Loucy (cell line): Measurements from ENCODE around the gene ITGB1.

ENCODE experiments used
- H2AFZ ChIP-seq: fragments of 200-600 bp; sonication (generic); 2 replicates; pipeline ENCODE4 v1.6.0; 2016; ENCODE audit warnings: antibody characterized with exemption, mild to moderate bottlenecking, low read length, moderate library complexity
- H3F3A ChIP-seq: fragments of 200-600 bp; 2 replicates; pipeline ENCODE4 v1.6.0; 2016; ENCODE audit warnings: antibody characterized with exemption, low read depth, mild to moderate bottlenecking
- H3K27me3 ChIP-seq: fragments of 200-600 bp; sonication (generic); 2 replicates; pipeline ENCODE4 v1.6.1; 2014; ENCODE audit warnings: low read length, mild to moderate bottlenecking; ENCODE audit not compliant: insufficient read depth, poor library complexity, severe bottlenecking
- H3K36me3 ChIP-seq: fragments of 200-600 bp; sonication (generic); 2 replicates; pipeline ENCODE4 v1.6.1; 2016; ENCODE audit warnings: low read length; ENCODE audit not compliant: insufficient read depth
- H3K4me1 ChIP-seq: fragments of 200-600 bp; sonication (generic); 2 replicates; pipeline ENCODE4 v1.5.1; 2014; ENCODE audit warnings: low read length, mild to moderate bottlenecking; ENCODE audit not compliant: insufficient read depth, poor library complexity, severe bottlenecking
- H3K4me2 ChIP-seq: fragments of 200-600 bp; sonication (generic); 2 replicates; pipeline ENCODE4 v1.6.0; 2014; ENCODE audit warnings: antibody characterized with exemption, low read length, low read depth, mild to moderate bottlenecking; ENCODE audit not compliant: poor library complexity, severe bottlenecking
- H3K4me3 ChIP-seq: fragments of 200-600 bp; sonication (generic); 2 replicates; pipeline ENCODE4 v1.5.1; 2014; ENCODE audit warnings: low read length, mild to moderate bottlenecking, mixed read lengths; ENCODE audit not compliant: poor library complexity, severe bottlenecking
- H3K79me2 ChIP-seq: fragments of 200-600 bp; sonication (generic); 2 replicates; pipeline ENCODE4 v1.6.1; 2014; ENCODE audit warnings: low read length; ENCODE audit not compliant: insufficient read depth
- H3K9ac ChIP-seq: fragments of 200-600 bp; sonication (generic); 2 replicates; pipeline ENCODE4 v1.6.0; 2014; ENCODE audit warnings: mild to moderate bottlenecking, low read depth, low read length, moderate library complexity; ENCODE audit not compliant: poor library complexity, severe bottlenecking
- H3K9me2 ChIP-seq: fragments of 200-600 bp; sonication (generic); replicated peaks from 2 replicates; pipeline ENCODE4 v1.6.1; 2016; ENCODE audit warnings: low read depth, low read length, mixed read lengths
- H3K9me3 ChIP-seq: fragments of 200-600 bp; sonication (generic); 2 replicates; pipeline ENCODE4 v1.6.1; 2014; ENCODE audit warnings: mild to moderate bottlenecking, antibody characterized with exemption, low read length, low read depth; ENCODE audit not compliant: insufficient read depth
- H4K20me1 ChIP-seq: fragments of 200-600 bp; sonication (generic); 2 replicates; pipeline ENCODE4 v1.6.0; 2014; ENCODE audit warnings: antibody characterized with exemption, low read length, mild to moderate bottlenecking; ENCODE audit not compliant: insufficient read depth, poor library complexity, severe bottlenecking
- EZH2phosphoT487 ChIP-seq: fragments of 200-600 bp; IDR thresholded peaks from 2 replicates; pipeline ENCODE4 v1.6.1; 2018; ENCODE audit warnings: antibody characterized with exemption, mild to moderate bottlenecking, moderate library complexity, borderline replicate concordance
- TF ChIP-seq, protein P1 (sequence below): fragments of 200-600 bp; sonication (generic); conservative IDR thresholded peaks from 2 replicates; pipeline ENCODE4 v1.5.1; 2014; ENCODE audit warnings: mild to moderate bottlenecking, antibody characterized with exemption, low read length

The ITGB1 gene

DNA sequence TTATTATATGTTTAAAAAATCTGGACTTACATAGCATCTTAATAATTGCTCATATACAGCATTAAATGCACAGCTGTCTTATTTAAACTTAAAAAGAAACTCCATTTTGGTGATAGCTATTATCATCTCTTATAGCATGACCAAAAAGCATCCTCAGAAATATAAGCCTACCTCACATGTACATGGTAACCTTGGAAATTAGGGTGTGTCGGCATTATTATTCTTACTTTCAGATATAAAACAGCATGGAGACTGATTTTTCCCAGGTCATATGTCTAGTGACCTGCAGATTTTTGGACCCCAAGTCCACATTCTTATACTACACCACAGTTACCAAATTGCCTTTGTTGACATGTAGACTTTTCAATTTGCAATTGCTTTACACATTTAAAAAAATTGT, 29.1 kb upstream of the ITGB1 start:
- Histone ChIP-seq H4K20me1 (no peaks in the 10 kb centered on the region), H3K9me2 (no peaks in the 10 kb centered on the region), H3K36me3 (no peaks in the 10 kb centered on the region), H3F3A (peaks cover 5% of the 10 kb centered on the region; the same call in 1 of the 2 replicates), H3K9ac (no peak overlapping the region), H3K9me3 (no peaks in the 10 kb centered on the region), H3K27me3 (no peaks in the 10 kb centered on the region), H3K4me3 (no peak overlapping the region), H2AFZ (no peak overlapping the region), H3K4me1 (peaks cover 27% of the 10 kb centered on the region), H3K79me2 (no peaks in the 10 kb centered on the region), H3K4me2 (no peak overlapping the region)
- TF ChIP-seq, protein P1, sequence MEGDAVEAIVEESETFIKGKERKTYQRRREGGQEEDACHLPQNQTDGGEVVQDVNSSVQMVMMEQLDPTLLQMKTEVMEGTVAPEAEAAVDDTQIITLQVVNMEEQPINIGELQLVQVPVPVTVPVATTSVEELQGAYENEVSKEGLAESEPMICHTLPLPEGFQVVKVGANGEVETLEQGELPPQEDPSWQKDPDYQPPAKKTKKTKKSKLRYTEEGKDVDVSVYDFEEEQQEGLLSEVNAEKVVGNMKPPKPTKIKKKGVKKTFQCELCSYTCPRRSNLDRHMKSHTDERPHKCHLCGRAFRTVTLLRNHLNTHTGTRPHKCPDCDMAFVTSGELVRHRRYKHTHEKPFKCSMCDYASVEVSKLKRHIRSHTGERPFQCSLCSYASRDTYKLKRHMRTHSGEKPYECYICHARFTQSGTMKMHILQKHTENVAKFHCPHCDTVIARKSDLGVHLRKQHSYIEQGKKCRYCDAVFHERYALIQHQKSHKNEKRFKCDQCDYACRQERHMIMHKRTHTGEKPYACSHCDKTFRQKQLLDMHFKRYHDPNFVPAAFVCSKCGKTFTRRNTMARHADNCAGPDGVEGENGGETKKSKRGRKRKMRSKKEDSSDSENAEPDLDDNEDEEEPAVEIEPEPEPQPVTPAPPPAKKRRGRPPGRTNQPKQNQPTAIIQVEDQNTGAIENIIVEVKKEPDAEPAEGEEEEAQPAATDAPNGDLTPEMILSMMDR: no peak
- TF ChIP-seq EZH2phosphoT487: no peak

DNA sequence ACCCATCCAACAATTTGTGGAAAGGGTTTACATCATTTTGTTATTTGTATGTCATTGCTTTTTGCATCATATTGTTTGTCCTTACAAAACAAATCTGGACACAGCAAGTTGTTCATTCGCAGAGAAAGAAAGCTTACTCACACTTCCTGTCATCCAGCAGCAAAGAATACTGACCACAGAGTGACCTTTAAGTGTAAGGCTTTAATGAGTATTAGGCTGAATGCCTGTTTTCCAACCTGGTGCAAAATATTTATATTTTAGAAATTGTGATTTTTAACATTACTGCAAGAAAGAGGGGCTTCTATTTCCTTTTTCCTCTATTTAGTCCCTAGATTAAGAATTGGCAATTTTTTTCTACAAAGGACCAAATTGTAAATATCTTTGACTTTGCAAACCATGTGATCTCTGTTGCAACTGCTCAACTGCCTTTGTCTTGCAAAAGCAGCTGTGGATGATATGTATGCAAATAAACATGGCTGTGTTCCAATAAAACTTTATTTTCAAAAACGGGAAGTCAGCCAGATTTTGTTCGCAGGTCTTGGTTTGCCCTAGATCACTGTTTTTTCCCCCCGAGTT, 27.8 kb upstream of the ITGB1 start:
- H3F3A ChIP-seq: peaks cover 17% of the 10 kb centered on the region; the same call in 1 of the 2 replicates
- H3K36me3 ChIP-seq: no peaks in the 10 kb centered on the region
- H3K4me1 ChIP-seq: peaks cover 39% of the 10 kb centered on the region
- TF ChIP-seq, protein P1: no peak
- TF ChIP-seq EZH2phosphoT487: no peak
- H3K27me3 ChIP-seq: no peaks in the 10 kb centered on the region
- H3K4me2 ChIP-seq: peak overlapping the region; percentile 2
- H3K9me3 ChIP-seq: no peaks in the 10 kb centered on the region
- H2AFZ ChIP-seq: no peak overlapping the region
- no peaks in the 10 kb centered on the region for H3K9me2 ChIP-seq
- H3K4me3 ChIP-seq: no peak overlapping the region
- H3K79me2 ChIP-seq: no peaks in the 10 kb centered on the region
- no peaks in the 10 kb centered on the region for H4K20me1 ChIP-seq
- no peak overlapping the region for H3K9ac ChIP-seq

DNA sequence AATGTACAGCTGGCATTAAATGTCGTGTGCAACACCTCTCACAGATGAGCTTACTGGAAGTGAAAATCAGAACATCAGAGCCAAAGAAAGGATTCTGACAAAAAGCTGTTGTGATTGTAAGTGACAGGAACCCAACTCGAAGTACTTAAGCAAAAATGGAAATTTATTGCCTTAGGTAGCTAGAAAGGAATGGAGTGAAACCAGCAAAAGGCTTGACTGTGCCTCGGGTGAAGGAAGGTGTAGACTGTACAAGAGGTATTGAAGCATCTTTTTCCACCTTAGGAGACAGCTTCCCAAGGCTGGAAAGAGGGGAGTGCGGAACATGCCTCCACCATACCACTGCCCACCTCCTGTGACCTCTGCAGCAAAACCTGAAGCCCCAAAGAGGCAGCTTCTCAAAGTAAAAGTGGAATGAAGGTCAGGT, 27.3 kb upstream of the ITGB1 start:
- Histone ChIP-seq H2AFZ (no peak overlapping the region), H3K9me2 (no peaks in the 10 kb centered on the region), H3K36me3 (no peaks in the 10 kb centered on the region), H4K20me1 (no peaks in the 10 kb centered on the region), H3K27me3 (no peaks in the 10 kb centered on the region), H3K79me2 (no peaks in the 10 kb centered on the region), H3F3A (peaks cover 18% of the 10 kb centered on the region; the same call in 1 of the 2 replicates), H3K4me2 (peak overlapping the region; percentile 2), H3K9me3 (no peaks in the 10 kb centered on the region), H3K4me1 (peaks cover 44% of the 10 kb centered on the region), H3K9ac (no peak overlapping the region), H3K4me3 (no peak overlapping the region)
- no peak for TF ChIP-seq EZH2phosphoT487
- TF ChIP-seq, protein P1: no peak
